ENCODE data around the gene VAC14.
"Not testable (repeated sequence)": the region's sequence is repeated elsewhere in the genome, so short reads cannot be mapped to it uniquely, and the experiment has no call there.

The VAC14 gene

DNA sequence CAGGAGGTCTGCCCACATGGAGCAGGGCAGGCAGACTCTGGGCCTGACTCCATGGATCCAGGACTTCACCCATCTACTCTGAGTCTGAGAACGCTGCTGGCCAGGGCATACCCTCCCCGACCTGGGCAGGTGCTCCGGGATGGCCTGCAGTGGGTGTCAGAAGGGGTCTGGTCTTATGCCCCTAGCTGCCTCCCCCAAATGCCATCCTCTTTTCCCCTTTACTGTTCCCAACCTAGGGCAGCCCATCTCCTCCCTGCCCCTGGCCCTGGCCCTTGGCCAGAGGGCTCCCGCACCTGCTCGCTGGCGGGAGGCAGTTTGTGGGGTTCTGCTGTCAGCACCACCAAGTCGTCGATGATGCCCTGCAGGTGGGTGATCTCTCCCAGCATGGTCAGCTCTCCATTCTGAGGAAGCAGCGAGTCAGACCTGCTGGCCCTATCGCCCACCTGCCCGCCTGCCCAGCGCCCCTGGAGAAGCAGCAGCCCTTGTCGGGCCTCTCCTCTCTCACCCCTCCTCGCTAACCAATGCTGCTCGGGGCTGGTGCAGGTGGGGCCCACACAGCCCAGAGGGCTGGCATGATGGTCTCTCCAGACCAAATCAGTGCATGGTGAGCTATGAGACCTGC, 123.3 kb downstream of the VAC14 start:
- no peak for DNase-seq

DNA sequence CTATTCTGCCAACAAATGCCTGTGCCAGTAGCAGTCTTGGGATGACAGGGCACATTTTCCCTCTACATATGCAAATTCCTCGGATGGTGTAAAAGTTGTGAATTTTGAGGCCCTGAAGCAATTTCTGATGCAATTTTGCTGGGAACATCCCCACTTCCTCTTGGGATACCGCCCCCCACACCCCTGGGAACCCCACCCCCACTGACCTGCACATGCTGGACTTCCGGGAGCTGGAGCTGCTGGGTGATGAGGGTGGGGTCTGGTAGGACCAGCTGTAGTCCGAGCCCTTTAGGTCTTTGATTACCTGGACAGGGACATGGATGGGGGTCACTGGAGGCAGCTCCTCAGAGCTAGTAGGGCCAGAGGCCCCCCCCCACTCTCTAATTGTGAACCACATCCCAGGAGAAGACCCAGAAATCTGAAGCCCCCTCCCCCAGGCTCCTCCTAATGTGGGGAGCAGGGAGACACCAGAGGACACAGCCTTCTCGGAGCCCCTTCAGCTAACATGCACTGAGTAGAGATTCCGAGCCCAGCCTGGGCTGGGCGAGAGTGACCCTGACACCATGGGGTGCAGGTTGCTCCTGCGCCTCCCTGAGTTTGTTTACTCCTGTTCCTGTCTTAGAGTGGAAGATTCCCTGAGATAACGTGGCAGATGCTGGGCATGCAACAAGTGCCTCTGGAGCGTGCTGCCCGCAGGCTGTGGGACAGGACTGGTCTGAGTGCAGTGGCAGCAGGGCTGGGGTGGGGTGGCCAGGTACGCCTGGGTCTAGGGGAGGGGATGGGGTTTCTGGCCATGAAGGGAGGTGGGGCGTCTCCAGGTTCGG, 124.1 kb downstream of the VAC14 start:
- DNase-seq: no peak

DNA sequence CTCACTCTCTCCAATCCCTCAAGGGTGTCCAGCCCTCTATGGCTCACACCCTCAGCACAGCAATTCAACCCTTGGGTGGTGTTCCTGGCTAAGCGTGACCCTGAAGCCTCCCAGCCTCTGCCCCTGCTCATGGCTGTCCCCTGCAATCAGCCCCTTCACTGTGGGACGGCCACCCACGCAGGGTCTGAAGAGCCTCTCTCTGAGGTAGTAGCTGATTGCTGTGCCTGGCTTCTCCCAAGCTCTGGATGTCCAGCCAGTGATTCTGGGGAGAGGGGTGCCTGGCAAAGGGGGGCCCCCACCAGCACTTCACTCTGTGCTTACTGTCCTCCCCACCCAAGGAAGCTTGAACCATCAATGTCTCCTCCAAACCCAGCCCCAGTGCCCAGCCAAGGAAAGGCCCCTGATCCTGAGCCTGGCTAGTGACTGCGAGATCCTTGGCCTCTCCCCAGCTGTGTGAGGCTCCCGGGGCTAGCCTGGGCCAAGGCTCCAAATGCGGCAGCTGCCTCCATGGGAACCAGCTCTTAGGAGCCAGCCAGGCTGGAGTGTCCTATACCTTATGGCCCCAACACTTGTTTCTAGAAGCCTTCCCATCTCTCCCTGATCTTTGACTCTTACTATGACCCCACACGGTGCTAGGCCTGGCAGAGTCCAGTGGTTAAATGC, 125.0 kb downstream of the VAC14 start:
- no peak for DNase-seq

DNA sequence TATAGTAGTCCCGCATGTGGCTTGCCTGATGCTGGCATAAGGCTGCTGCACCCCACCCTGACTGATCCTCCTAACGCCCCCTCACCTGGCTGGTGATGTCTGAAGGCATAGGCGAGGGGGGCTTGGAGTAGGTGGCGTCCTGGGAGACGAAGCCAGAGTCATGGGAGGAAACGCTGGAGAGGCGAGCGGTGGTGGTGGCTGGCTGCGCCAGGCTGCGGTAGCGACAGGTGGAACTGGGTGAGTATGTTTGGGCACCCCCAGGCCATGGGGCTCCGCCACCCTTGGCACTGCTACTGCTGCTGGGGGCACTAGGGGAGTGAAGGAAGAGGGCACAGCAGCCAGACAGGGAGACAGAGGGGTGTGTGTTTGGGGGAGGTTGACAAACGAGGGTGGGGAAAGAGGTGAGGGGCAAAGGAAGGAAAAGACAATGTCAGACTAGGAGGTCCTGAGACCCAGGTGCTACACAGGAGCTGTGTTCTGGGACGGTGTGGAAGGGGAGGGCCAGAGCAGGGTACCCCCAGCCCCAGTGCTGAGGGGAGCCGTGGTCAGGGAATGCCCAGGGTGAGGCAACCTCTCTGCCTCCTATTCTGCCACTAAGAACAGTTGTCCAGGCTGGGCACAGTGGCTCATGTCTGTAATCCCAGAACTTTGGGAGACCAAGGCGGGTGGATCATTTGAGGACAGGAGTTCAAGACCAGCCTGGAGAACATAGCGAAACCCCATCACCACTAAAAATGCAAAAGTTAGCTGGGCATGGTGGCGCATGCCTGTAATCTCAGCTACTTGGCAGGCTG, 126.5 kb downstream of the VAC14 start:
- no peak for DNase-seq

DNA sequence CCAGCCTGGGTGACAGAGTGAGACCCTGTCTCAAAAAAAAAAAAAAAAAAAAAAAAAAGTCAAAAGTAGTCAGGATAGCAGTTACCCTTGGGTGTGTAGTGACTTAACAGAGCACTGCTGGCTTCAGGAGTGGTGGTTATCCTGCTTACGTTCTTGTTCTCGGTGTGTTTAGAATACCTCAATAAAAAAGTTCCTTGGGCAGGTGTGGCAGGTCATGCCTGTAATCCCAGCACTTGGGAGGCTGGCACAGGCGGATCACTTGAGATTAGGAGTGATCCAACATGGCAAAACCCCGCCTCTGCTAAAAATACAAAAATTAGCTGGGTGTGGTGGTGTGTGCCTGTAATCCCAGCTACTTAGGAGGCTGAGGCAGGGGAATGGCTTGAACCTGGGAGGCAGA, 130.0 kb downstream of the VAC14 start:
- not testable (repeated sequence) for DNase-seq

DNA sequence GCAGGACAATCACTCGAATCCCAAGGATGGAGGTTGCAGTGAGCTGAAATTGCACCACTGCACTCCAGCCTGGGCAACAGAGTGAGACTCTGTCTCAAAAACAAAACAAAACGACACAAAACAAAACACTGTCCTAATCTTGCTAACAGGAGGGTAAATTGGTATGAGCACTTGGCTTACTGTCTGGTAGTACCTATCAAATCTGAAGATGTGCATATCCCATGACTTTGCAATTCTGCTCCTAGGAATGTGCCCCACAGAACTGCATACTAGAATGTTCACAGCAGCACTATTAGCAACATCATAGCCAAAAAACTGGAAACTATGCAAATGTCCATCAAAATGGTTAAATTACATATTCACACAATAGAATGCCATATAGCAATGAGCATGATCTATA, 130.8 kb downstream of the VAC14 start:
- no peak for DNase-seq

DNA sequence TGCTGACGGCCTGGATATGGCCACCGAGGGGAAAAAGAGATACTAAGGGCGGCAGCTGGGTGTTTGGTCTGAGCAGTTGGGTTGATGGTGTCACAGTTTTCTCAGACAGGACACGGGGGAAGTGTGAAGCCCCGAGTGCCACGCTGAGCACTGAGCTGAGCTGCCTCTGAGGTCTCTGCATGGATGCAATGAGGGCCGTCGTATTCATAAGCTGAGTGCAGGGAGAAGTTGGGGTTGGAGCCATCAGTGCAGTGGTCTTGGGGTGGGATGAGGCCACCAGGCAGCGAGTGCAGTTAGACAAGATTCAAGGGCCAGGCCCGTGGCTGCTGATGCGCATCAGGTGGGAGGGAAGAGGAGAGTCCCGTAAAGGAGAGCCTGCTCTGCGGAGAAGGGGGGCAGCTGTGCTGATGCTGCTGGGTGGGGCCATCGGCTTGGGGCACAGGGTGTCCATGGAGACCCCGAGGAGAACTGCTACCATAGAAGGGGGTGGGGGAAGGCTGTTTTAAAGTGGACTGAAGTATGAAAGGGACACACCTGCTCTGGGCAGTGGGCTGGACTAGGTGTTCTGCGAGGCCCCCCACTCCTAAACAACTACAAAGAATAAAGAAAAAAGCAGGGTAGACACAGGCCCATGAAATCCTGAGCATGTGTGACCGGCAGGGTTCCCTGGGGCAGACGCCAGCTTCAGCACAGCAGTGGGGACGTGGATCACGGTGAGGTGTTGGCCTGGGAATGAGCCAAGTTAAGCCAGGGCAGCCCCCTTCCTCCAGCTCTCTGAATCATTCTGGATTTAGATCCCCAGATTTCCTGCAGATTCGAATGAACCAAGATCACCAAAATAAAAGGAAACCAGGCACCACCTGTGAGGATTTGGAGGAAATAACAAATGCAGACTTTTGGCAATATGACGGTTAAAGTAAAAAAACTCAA, 134.9 kb downstream of the VAC14 start:
- no peak for DNase-seq

DNA sequence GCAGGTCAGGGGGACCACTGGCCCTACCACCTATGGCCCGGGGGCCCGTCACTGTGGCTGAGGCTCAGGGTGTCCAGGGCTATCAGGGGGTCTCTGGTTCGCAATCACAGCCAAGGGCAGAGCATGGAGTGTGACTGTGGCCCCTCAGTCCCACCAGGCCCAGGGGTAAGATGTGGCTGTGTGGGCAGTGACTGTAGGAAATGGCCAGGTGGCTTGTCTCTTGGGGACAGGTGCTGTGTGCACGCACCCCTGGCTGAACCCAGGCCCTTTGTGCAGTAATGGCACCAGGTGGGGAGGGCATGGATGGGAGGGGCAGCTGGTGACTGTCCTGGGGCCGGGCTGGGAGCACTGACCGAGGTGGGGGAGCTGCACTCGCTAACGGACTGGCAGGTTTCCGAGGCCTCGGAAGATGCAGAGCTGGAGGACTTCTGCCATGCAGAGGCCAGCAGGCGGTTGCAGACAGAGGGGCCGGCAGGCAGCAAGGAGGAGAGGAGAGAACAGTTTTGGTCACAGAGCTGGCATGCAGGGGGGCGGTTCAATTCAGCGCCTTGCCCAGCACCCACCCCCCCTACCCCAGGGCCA, 135.8 kb downstream of the VAC14 start:
- DNase-seq: no peak

DNA sequence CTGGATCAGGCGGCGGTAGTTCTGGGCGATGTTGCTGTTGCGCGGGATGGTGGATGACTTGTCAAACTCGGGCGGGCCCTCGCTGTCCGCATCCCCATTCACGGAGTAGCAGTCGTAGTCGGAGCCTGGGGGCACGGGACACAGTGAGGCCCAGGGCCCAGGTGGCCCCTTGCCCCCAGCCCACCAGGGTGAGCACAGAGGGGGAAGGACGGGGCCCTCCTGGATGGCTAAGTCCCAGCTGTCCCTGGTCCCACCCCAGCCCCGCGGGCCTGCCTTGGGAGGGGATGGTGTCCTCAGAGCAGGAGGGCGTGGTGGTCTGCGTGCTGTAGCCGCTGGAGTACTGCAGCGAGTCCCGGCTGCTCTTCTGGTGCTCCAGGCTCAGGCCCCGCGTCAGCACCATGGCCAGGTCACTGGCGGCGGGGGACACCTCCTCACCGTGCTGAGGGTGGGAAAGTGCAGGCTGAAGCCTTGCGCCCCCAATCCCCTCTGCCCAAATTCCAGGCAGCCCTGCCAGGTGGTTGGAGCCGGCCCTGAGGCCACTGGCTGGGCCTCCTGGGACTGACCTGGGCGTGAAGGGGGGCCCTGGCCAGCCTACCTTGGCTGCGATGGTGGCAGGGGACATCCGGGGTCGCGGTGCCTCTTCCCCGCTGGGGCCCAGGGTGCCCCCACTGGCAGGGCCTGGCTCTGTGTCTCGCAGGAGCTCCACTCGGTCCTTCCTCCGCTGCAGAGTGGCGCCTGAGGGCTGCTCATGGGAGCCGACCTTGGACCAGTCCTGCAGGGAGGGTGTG, 136.4 kb downstream of the VAC14 start:
- no peak for DNase-seq

DNA sequence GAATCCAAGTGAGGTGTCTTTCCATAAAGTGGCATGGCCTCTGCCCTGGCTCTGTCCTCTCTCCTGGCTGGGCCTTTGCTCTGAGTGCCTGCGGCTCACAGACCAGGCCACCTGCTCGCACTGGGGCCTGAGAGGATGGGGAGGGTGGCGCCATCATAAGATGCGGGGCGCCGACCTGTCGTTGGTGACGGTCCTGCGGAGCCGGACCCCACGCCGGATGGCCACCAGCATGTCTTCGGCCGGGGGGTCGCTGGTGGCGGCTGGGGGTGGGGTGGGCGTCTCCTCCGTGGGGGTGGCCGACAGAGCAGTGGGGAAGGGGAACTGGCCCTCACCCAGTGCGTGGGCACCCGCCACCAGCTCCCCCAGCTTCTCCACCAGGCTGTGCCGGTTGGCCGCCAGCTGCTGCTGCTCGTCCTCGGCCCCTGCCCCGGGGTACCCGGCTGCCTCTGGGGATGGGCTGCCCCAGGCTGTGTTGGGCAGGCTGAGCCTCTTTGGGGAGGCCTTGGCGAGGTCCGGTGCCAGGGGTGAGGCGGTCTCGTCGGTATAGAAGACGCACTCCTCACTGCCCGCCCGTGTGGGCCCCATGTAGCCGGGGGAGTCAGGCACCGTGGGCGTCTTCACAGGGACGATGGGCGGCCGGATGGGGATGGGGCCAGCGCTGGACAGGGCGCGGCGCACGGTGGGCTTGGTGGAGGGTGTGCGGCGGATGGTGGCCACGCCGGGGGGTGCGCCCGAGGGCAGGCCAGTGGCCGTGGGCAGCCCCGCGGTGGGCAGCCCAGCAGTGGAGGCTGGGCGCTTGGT, 137.2 kb downstream of the VAC14 start:
- no peak for DNase-seq

DNA sequence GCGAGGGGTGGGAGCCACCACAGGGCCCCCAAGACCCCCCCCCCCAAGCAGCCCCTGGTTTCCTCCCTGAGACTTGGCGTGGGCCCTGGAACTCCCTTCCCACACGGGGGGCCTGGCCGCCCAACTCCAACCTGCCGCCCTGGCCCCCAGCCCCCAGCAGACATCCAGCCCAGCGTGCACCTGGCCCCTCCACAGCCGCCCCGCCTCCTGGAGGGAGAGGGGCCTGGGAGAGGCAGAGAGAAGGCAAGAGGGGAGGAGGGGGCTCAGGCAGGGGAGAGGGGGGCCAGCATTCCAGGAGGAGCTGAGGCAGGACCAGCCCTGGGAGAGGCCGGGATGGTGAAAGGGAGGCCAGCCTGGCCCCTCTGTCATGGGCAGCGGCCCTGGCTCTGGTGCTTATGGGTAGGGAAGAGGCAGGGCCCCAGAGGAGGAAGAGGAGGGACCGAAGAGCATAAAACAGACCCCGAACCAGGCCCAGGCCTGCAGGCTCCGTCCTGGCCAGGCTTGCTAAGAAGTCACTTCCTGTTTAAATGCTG, 137.9 kb downstream of the VAC14 start:
- no peak for DNase-seq

DNA sequence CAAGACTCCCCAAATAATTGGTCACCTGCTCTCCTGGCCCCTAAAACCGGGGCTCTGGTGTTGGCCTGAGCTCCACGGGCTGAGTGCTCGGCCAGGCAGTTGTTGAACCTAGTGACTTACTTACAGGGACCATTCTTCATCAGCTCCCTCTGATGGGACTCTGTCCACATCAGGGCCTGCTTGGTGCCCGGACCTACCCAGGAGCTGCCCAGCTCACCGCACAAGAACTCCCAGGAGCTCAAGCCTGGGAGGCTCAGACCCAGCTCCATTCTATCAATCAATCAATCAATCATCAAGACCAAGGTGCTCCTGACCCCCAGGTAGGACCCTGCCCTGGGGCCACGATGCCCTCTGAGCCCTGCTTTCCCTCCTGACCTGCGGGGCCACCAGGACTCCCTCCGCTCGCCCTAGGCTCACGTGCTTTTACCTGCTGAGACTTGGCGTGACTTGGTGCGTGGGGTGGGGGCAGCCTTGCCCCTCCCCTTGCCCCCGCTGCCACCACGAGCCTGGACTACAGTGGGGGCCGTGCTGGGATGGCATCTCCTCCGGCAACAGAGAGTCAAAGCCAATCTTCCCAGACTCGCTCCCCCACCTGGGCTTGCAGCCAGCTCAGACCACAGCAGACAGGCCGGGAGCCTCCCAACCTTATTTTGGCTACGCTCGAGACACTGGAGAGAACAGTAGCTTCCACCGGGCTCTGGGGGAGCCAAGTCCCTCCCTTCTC, 138.9 kb downstream of the VAC14 start:
- DNase-seq: no peak

DNA sequence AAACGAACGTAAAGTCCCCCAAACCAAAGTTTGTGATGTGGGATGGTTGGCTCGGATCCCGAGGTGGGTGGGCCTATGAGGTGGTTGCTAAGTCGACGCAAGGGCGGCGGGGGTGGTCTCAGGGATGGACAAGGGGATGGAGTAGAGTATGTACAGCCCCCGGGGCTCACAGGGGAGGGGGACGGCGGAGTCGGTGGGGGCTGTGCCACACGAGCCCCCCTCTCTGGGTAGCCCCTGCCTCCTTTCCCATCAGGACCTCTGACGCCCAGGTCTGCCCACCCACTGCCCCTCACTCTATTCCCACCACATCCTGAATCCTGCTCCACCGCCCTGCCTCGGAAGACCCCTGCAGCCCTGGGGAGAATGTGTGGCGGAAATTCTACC, 139.4 kb downstream of the VAC14 start:
- DNase-seq: no peak

DNA sequence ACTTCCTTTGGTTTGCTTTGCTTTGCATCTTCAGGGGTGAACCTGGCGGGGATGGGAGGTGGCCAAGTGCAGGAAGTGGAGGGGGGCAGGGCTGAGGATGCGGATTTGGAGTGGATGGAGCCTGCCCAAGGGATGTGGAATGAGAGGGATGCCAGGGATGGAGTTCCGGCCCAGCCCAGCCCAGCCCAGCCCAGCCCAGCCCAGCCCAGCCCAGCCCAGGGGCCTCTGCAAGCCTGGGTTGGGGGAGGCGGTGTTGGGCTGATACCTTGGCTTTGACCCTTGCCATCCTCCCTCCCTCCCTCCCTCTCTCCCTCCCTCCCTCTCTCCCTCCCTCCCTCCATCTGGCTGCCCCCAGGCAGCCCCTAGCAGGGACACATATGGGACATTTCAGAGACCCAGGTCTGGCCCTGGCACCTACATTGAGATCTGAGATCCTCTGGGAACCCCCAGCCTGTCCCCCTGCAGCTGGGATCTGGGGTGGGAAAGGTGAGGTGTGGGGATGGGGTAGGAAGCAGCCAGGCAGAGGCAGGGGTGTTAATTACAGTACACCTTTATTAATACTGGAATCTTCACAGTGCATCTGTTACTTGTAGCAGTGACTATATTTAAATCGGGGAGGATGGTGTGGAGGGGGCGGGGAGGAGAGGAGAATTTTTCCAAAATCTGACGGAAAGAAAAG, 140.1 kb downstream of the VAC14 start:
- DNase-seq: no peak

DNA sequence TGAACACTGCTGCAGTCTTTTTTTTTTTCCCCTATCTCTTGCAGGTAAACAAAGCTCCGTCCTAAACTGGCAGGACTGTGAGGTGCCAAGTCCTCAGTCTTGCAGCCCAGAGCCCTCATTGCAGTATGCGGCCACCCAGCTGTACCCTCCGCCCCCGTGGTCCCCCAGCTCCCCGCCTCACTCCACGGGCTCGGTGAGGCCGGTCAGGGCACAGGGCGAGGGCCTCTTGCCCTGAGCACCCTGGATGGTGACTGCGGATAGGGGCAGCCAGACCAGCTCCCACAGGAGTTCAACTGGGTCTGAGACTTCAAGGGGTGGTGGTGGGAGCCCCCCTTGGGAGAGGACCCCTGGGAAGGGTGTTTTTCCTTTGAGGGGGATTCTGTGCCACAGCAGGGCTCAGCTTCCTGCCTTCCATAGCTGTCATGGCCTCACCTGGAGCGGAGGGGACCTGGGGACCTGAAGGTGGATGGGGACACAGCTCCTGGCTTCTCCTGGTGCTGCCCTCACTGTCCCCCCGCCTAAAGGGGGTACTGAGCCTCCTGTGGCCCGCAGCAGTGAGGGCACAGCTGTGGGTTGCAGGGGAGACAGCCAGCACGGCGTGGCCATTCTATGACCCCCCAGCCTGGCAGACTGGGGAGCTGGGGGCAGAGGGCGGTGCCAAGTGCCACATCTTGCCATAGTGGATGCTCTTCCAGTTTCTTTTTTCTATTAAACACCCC, 140.8 kb downstream of the VAC14 start:
- DNase-seq: no peak

DNA sequence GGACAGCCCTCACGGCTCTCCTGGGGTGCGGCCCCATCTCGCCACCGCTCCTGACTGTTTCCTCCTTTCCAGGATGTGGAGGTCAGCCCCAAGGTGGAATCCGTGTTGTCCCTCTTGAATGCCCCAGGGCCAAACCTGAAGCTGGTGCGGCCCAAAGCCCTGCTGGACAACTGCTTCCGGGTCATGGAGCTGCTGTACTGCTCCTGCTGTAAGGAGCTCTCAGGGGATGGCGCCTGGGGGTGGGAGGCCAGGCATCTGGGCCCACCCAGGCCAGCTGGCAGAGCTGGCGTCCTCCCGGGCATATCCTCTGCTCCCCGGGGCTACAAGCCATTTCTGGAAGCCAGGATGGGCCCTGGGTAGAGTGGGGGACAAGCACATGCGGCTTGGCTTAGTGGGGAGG, 141.4 kb downstream of the VAC14 start:
- no peak for DNase-seq

DNA sequence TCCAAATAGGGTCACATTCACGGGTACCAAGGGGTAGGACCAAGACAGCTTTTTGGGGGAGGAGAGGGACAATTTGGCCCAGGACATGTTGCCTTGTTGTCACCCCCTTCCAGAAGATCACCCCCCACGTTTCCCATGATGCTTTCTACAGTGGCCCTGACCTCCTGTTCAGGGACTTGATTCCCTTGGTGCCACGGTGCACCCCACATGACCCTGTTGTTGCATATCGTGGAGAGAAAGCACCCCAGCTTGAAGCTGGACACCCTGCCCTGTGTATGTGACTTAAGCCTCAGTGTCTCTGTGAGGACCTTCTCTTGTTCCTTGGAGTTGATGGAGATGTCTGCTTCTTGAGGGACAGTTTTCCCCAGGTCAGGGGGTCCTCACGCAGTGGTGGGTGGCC, 142.0 kb downstream of the VAC14 start:
- DNase-seq: no peak

DNA sequence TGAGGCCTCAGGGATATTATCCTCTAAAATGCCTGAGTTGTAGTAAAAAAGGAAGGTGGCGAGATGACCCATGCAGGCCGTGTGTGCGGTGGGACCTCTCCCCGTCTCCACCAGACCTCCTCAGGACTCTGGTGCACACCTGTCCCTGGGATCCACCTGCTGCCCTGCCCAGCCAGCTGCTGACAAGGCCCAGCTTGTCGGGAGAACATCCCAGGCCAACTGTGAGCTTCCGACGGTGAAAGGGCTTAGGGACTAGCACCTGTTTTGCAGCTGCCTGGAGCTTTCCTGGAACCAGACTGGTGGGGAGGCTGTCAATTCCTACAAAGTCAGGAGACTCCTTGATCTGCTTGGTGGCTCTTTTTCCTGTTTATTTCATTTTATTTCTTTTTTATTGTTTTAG, 143.0 kb downstream of the VAC14 start:
- DNase-seq: no peak
